Thyroid gland (tissue), 4 donors: ENCODE results near the gene CACNA1A. TPM values are rescaled to one million over a fixed set of nuclear protein-coding genes. Genes with fewer than 3 reads are reported as not detected.

ENCODE experiments used
- DNase-seq, 2 donors: peaks; one replicate each; pipeline ENCODE4 v3.0.0-alpha.2; 2019
- H3K27ac ChIP-seq, 3 donors: fragments of 200-600 bp; sonication (generic); 1 replicate in 2 of 3; 2 replicates in 1 of 3; pipeline ENCODE4 v1.5.1; 2016 to 2019; ENCODE audit warnings: mild to moderate bottlenecking in 1 of 3, moderate library complexity in 1 of 3
- H3K27me3 ChIP-seq: fragments of 200-600 bp; sonication (generic); one replicate; pipeline ENCODE4 v1.5.1; 2019
- H3K36me3 ChIP-seq, 2 donors: fragments of 200-600 bp; sonication (generic); one replicate each; pipeline ENCODE4 v1.5.1; 2016 to 2019
- H3K4me1 ChIP-seq, 2 donors: fragments of 200-600 bp; sonication (generic); one replicate each; pipeline ENCODE4 v1.5.1; 2017 to 2019
- H3K4me3 ChIP-seq, 3 donors: fragments of 200-600 bp; sonication (generic); replicated peaks in 1 of 3; 1 replicate in 2 of 3; 2 replicates in 1 of 3; pipeline ENCODE4 v1.5.1; 2016; ENCODE audit warnings: mild to moderate bottlenecking in 1 of 3
- H3K9me3 ChIP-seq: fragments of 200-600 bp; sonication (generic); one replicate; pipeline ENCODE4 v1.5.1; 2017
- POLR2A ChIP-seq, 2 donors: fragments of 450-650 bp; IDR thresholded peaks; one replicate each; pipeline ENCODE4 v1.6.1; 2017; ENCODE audit warnings: antibody characterized with exemption in 2 of 2, mild to moderate bottlenecking in 2 of 2, moderate library complexity in 1 of 2
- WGBS, 2 donors: methylation state at CpG; one replicate each; pipeline ENCODE4 v1.1.5; 2017; 5-methylcytosine and 5-hydroxymethylcytosine counted together
- intact Hi-C: fragments of 100-400 bp; cut with DNase I; formaldehyde crosslinking; loops from one replicate; pipeline ENCODE4 v1.15.1; 2023
- total RNA-seq, 4 donors: library from RNA; depleted of rRNA; stranded (reverse); fragments of >200 nt; gene quantifications; one replicate each; pipeline ENCODE4 v1.2.3, GENCODE V29; 2016
- TF ChIP-seq, protein P1 (sequence below), 6 experiments: fragments of 200-600 bp in 3 of 6; fragments of 450-650 bp in 3 of 6; sonication (generic) in 3 of 6; IDR thresholded peaks; one replicate each; pipeline ENCODE4 v1.5.1; 2016 to 2019; ENCODE audit warnings: antibody characterized with exemption in 6 of 6, mild to moderate bottlenecking in 2 of 6, inconsistent platforms in 1 of 6, moderate library complexity in 1 of 6

CACNA1A gene
- total RNA-seq, 4 donors from 2014 or later, result 0.27 to 2.5 (median 0.80) TPM

DNA sequence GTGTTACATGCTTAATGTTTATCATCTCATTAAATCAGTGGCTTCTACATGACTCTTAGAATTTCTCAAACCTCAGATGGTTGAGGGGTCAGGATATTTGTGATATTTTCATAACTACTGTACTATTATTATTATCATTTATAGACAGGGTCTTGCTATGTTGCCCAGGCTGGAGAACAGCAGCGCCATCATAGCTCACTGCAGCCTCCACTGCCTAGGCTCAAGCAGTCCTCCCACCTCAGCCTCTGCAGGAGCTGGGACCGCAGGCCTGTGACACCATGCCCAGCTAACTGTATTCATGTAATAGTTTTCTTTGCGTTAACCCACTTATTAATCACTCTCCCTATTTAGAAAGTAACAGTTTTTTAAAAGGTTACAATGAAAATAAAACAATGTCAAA, 346.6 kb downstream of the CACNA1A start:
- no peak overlapping the region for H3K27ac ChIP-seq
- no peak overlapping the region for H3K4me3 ChIP-seq
- 96 to 98% methylated on average over 3 of the region's 3 CpGs for WGBS, 2 donors
- H3K9me3 ChIP-seq, result no peaks in the 10 kb centered on the region
- TF ChIP-seq POLR2A (IDR thresholded peaks at IDR 0.05), result no peak
- TF ChIP-seq, protein P1, sequence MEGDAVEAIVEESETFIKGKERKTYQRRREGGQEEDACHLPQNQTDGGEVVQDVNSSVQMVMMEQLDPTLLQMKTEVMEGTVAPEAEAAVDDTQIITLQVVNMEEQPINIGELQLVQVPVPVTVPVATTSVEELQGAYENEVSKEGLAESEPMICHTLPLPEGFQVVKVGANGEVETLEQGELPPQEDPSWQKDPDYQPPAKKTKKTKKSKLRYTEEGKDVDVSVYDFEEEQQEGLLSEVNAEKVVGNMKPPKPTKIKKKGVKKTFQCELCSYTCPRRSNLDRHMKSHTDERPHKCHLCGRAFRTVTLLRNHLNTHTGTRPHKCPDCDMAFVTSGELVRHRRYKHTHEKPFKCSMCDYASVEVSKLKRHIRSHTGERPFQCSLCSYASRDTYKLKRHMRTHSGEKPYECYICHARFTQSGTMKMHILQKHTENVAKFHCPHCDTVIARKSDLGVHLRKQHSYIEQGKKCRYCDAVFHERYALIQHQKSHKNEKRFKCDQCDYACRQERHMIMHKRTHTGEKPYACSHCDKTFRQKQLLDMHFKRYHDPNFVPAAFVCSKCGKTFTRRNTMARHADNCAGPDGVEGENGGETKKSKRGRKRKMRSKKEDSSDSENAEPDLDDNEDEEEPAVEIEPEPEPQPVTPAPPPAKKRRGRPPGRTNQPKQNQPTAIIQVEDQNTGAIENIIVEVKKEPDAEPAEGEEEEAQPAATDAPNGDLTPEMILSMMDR (IDR thresholded peaks at IDR 0.05), result no peak
- no peaks in the 10 kb centered on the region for H3K36me3 ChIP-seq
- peaks cover 38 to 41% of the 10 kb centered on the region in 2 donors for H3K4me1 ChIP-seq
- H3K27me3 ChIP-seq, result no peaks in the 10 kb centered on the region
- DNase-seq, result no peak
- intact Hi-C loops, result no loop called here
